ENCODE data around the gene CFAP45.

The CFAP45 gene

DNA sequence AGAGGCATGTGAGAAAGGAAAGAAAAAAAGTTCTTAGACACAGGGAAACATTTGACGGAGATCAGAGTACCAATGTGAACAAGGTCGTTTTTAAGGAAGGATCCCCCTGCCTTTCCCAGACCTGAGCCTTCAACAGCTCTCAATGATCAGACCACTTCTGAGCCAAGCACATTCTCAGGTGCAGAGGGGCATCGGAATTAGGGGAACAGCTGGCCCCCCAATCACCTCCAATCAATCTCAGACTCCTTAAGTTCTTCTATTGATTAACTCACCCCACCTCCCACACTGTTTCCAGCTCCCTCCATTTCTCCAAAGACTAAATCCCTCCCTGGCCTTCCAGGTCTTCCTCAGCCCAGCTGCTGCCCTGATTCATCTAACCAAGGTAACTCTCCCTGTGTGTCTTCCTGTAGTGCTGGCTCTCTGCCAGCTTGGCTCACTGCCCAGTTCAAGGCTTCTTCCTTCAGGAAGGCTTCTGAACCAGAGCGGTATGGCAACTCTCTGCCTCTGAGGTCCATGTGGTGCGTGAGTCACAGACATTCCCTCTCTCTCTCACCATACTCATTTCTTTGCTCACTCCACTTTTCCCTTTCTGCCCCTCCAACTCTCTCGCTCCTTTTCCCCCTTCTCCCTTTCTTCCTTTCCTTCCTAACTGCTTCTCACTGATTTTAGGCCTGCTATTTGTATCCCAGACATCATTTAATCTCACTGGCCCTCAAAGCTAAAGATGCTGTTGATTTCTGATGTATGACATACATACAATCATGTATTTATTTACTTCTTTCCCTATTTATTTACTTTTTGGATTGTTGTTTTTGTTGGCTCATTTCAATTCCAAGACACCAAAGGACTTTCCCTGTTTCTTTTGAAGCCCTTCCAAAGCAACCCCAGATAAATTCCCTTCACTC is 18.1 kb downstream of the CFAP45 start:
- H2AFZ ChIP-seq (ENCODE audit: low read length) = no peak overlapping the region
- H3K4me3 ChIP-seq (ENCODE audit: low read depth, low read length, poor library complexity, severe bottlenecking) = no peak overlapping the region
- H3K9me2 ChIP-seq (ENCODE audit: low read depth, low read length) = no peaks in the 10 kb centered on the region
- H3K4me1 ChIP-seq (ENCODE audit: insufficient read depth, low read length, severe bottlenecking) = no peaks in the 10 kb centered on the region
- no peak overlapping the region for H3K27ac ChIP-seq (ENCODE audit: low read depth, low read length, poor library complexity, severe bottlenecking)
- H3K27me3 ChIP-seq (ENCODE audit: insufficient read depth, low read length) = no peaks in the 10 kb centered on the region; the same call in 1 of the 2 replicates
- H3K79me2 ChIP-seq (ENCODE audit: insufficient read depth, low read length) = no peaks in the 10 kb centered on the region
- H4K20me1 ChIP-seq (ENCODE audit: insufficient read depth, low read length) = no peaks in the 10 kb centered on the region
- H3K9me3 ChIP-seq (ENCODE audit: low read length) = no peaks in the 10 kb centered on the region
- no peak for TF ChIP-seq EZH2 (IDR thresholded peaks at IDR 0.05; ENCODE audit: borderline replicate concordance, low read length)
- TF ChIP-seq, protein P1, sequence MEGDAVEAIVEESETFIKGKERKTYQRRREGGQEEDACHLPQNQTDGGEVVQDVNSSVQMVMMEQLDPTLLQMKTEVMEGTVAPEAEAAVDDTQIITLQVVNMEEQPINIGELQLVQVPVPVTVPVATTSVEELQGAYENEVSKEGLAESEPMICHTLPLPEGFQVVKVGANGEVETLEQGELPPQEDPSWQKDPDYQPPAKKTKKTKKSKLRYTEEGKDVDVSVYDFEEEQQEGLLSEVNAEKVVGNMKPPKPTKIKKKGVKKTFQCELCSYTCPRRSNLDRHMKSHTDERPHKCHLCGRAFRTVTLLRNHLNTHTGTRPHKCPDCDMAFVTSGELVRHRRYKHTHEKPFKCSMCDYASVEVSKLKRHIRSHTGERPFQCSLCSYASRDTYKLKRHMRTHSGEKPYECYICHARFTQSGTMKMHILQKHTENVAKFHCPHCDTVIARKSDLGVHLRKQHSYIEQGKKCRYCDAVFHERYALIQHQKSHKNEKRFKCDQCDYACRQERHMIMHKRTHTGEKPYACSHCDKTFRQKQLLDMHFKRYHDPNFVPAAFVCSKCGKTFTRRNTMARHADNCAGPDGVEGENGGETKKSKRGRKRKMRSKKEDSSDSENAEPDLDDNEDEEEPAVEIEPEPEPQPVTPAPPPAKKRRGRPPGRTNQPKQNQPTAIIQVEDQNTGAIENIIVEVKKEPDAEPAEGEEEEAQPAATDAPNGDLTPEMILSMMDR (IDR thresholded peaks at IDR 0.05; ENCODE audit: low read length) = no peak
- no peaks in the 10 kb centered on the region for H3F3A ChIP-seq (ENCODE audit: insufficient read depth, low read length)
- no peaks in the 10 kb centered on the region for H3K36me3 ChIP-seq (ENCODE audit: insufficient read depth, low read length)
- H3K9ac ChIP-seq (ENCODE audit: low read length) = no peak overlapping the region
- no peak overlapping the region for H3K4me2 ChIP-seq (ENCODE audit: low read length)

DNA sequence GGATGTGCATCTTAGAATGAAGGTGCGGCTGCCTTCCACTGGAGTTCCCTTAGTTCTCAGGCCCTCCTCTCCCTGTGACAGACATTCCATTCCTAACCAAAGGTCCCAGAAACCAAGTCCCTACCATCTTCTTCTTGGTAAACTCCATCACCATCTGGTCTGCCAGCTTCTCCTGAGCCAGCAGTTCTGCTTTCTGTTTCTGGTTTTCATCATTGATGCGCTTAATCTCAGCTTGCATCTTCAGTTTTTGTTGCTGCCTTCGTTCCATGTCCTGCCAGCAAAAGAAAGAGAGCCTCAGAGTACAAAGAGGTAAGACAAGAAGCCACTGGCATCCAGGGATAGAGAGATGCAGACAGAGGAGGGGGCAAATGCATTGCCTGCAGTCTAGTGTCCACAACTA is 19.5 kb downstream of the CFAP45 start:
- H2AFZ ChIP-seq (ENCODE audit: low read length) = no peak overlapping the region
- no peak overlapping the region for H3K9ac ChIP-seq (ENCODE audit: low read length)
- no peak overlapping the region for H3K4me2 ChIP-seq (ENCODE audit: low read length)

DNA sequence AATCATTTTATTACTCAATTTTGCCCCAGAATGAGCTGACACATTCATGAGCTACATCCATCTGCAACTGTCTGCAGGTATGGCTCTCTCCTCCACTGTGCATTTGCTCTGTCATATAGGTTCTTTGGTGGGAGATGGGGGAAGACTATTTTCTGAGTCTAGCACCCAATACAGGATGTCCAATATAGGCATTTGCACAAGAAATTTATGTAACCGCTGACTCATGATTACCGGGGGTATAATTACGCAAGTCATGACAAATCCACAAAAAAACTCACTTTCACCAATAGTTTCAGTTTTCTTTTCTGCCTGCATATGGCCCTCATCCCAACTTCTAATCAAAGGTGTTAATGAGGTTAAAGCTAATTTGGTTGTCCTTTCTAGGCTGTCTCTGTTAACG is 20.0 kb downstream of the CFAP45 start:
- H3K4me3 ChIP-seq (ENCODE audit: low read depth, low read length, poor library complexity, severe bottlenecking) = no peak overlapping the region
- H3K9me3 ChIP-seq (ENCODE audit: low read length) = no peaks in the 10 kb centered on the region
- no peaks in the 10 kb centered on the region; the same call in 1 of the 2 replicates for H3K27me3 ChIP-seq (ENCODE audit: insufficient read depth, low read length)
- no peaks in the 10 kb centered on the region for H3F3A ChIP-seq (ENCODE audit: insufficient read depth, low read length)
- H3K4me1 ChIP-seq (ENCODE audit: insufficient read depth, low read length, severe bottlenecking) = no peaks in the 10 kb centered on the region
- H3K79me2 ChIP-seq (ENCODE audit: insufficient read depth, low read length) = no peaks in the 10 kb centered on the region
- no peak for TF ChIP-seq EZH2 (IDR thresholded peaks at IDR 0.05; ENCODE audit: borderline replicate concordance, low read length)
- TF ChIP-seq, protein P1 (IDR thresholded peaks at IDR 0.05; ENCODE audit: low read length) = no peak
- H2AFZ ChIP-seq (ENCODE audit: low read length) = no peak overlapping the region
- no peak overlapping the region for H3K9ac ChIP-seq (ENCODE audit: low read length)
- H3K4me2 ChIP-seq (ENCODE audit: low read length) = no peak overlapping the region
- H3K36me3 ChIP-seq (ENCODE audit: insufficient read depth, low read length) = no peaks in the 10 kb centered on the region
- H3K9me2 ChIP-seq (ENCODE audit: low read depth, low read length) = no peaks in the 10 kb centered on the region
- no peak overlapping the region for H3K27ac ChIP-seq (ENCODE audit: low read depth, low read length, poor library complexity, severe bottlenecking)
- no peaks in the 10 kb centered on the region for H4K20me1 ChIP-seq (ENCODE audit: insufficient read depth, low read length)

More for the DNA sequence above, 19.5 kb downstream of the CFAP45 start:
- Histone ChIP-seq H4K20me1 (ENCODE audit: insufficient read depth, low read length) (no peaks in the 10 kb centered on the region), H3K27ac (ENCODE audit: low read depth, low read length, poor library complexity, severe bottlenecking) (no peak overlapping the region), H3K79me2 (ENCODE audit: insufficient read depth, low read length) (no peaks in the 10 kb centered on the region), H3K36me3 (ENCODE audit: insufficient read depth, low read length) (no peaks in the 10 kb centered on the region), H3K4me3 (ENCODE audit: low read depth, low read length, poor library complexity, severe bottlenecking) (no peak overlapping the region), H3F3A (ENCODE audit: insufficient read depth, low read length) (no peaks in the 10 kb centered on the region), H3K9me3 (ENCODE audit: low read length) (no peaks in the 10 kb centered on the region), H3K27me3 (ENCODE audit: insufficient read depth, low read length) (no peaks in the 10 kb centered on the region; the same call in 1 of the 2 replicates), H3K4me1 (ENCODE audit: insufficient read depth, low read length, severe bottlenecking) (no peaks in the 10 kb centered on the region), H3K9me2 (ENCODE audit: low read depth, low read length) (no peaks in the 10 kb centered on the region)
- TF ChIP-seq, protein P1 (IDR thresholded peaks at IDR 0.05; ENCODE audit: low read length) = no peak
- TF ChIP-seq EZH2 (IDR thresholded peaks at IDR 0.05; ENCODE audit: borderline replicate concordance, low read length) = no peak
